ENCODE data around the gene ELP5.

Gene ELP5

GRCh38 chr17:7258731-7259554 is 6.9 kb downstream of the ELP5 start:
- peak in 1 of 2 experiments; percentile 31 for DNase-seq

- DNase-seq = no peak
Observed at GRCh38 chr17:7259555-7259889, 7.5 kb downstream of the ELP5 start.

GRCh38 chr17:7260151-7260550 is 8.1 kb downstream of the ELP5 start:
- DNase-seq = no peak

- peak; percentile 49 to 54 for DNase-seq
Observed at GRCh38 chr17:7260651-7261378, 8.8 kb downstream of the ELP5 start.

DNA sequence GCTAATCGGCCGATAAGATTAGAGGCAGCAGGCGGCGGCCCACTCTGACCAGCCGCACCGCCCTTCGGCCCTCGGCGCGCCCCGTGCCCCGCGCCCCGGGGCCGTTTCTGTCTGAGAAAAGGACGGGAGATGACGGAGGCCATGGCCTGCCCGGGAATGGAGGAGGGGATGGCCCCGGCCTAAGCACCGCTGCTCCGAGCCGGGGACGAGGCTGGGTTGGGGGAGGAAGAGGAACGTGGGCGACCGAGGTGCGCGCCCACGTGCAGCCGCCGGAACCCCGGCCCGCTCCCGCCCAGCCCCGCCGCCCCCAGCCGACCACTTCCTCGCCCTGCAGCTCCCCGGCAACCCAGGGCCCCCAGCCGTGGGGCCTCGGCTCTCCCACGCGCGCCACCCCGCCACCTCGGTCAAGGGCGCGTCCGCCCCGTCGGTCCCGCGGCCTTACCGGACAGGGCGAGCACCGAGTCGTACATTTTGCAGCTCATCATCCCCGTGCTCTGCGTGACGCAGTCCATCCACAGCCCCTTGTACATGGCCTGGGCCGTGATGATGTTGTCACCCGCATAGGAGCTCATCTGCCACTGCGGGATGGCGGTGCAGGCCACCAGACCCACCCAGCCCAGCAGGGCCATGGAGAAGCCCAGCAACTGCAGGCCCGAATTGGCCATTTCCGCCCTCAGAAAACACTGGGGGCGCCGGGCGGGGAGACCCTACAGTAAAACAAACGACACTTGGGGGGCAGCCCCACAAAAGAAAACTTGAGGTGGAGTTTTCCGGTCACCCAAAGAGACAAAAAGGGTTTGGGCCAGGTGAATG is 9.6 kb downstream of the ELP5 start:
- DNase-seq = peak in 1 of 2 experiments; percentile 23

- DNase-seq = no peak
Observed at GRCh38 chr17:7262192-7262934, 10.3 kb downstream of the ELP5 start, which contains the start of gene CLDN7. CLDN7 (minus strand) TSS chr17:7262478; CDS start chr17:7262043, 435 bp downstream.

- DNase-seq = peak in 1 of 2 experiments; percentile 48
Observed at GRCh38 chr17:7262935-7263800, 11.2 kb downstream of the ELP5 start.

GRCh38 chr17:7263801-7264078 is 11.7 kb downstream of the ELP5 start:
- no peak for DNase-seq

DNA sequence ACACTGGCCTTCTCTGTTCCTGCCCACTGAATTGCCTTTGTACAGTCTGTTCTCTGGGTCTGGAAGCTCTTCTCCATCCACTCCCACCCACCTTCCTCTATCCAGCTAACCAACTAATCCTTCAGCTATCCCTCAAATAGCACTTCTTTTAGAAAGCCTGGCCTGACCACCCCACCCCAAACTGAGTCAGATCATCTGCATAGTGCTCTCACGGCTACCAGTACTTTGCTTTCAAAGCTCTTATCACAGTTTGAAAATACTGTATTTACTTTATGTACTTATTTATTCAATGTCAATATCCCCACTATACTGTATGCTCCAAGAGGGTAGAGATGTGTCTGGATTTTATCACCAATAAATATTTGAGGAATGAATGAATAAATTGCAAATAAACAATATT is 14.8 kb downstream of the ELP5 start:
- no peak for DNase-seq

GRCh38 chr17:7279448-7279847 is 27.4 kb downstream of the ELP5 start:
- no peak for DNase-seq

GRCh38 chr17:7280519-7281073 is 28.6 kb downstream of the ELP5 start:
- DNase-seq = peak; percentile 86 to 90

GRCh38 chr17:7281074-7281952 is 29.3 kb downstream of the ELP5 start, which contains the start of gene SLC2A4:
SLC2A4 (plus strand) TSS chr17:7281718; CDS start chr17:7281935, 217 bp downstream.
- DNase-seq = peak; percentile 93 to 94

DNA sequence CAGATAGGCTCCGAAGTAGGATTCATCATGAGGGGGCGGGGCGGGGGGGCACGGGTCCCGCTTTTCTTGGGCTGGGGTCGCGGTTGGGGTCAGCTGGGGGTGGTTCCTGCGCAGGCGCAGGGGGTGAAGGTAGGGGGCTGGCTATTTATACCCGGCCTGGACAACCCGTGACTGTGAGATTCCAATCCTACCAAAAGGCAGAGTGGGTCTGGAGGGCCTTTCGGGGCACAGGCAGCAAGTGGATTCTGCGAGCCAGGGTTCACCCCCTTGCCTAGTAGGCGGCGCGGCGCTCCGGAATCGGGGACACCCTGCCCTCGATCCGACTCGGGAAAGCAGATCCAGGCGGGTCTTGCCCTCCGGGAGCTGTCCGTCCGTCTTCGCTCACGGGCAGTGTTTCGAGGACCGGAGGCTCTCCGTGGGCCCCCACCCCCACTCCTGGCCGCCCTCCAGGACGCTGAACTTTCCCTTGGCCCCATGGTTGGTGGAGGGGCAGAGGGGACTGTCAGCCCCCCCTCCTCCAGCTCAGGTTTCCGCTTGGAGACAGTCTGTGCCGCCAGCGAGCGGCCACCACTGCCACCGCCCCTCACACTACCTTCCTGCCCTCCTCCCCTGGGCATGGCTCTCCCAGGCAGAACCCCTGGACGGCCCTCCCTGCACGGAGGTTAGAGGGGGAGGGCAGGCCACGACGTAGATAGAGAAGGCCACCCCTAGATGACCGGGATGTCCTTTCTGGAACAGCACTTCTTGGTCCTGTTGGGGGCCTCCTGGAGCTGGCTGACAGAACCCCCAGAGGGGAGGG is 30.1 kb downstream of the ELP5 start:
- DNase-seq = no peak

DNA sequence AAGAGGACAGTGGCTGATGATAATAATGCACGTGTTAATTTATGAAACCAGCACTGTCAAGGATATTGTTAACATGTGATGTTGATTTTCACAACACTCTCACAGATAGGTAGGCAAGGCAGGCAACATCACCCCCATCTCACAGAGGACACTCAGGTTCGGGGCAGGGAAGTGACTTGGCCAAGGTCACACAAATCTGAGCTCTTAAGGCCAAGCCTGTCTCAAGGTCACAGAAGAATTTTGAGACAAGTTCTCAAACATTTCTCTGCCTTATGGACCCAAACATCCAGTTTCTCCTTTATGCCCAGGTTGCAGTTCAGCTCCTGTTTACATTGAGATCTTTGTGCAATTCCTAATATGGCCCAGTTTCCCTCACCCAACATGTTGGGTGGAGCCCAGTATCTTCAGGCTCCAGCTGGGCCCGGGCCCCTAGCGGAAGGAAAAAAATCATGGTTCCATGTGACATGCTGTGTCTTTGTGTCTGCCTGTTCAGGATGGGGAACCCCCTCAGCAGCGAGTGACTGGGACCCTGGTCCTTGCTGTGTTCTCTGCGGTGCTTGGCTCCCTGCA is 30.8 kb downstream of the ELP5 start:
- DNase-seq = no peak

DNA sequence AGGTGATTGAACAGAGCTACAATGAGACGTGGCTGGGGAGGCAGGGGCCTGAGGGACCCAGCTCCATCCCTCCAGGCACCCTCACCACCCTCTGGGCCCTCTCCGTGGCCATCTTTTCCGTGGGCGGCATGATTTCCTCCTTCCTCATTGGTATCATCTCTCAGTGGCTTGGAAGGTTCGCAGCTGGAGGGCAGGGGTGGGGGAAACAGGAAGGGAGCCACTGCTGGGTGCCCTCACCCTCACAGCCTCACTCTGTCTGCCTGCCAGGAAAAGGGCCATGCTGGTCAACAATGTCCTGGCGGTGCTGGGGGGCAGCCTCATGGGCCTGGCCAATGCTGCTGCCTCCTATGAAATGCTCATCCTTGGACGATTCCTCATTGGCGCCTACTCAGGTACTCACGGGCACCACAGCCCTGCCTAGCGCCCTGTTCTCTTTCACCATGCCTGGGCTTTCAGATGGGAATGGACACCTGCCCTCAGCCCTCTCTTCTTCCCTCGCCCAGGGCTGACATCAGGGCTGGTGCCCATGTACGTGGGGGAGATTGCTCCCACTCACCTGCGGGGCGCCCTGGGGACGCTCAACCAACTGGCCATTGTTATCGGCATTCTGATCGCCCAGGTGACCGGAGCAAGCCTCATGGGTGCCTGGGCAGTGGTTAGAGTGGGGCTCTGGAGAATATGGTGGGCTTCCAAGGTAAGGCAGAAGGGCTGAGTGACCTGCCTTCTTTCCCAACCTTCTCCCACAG is 31.6 kb downstream of the ELP5 start:
- DNase-seq = no peak

DNA sequence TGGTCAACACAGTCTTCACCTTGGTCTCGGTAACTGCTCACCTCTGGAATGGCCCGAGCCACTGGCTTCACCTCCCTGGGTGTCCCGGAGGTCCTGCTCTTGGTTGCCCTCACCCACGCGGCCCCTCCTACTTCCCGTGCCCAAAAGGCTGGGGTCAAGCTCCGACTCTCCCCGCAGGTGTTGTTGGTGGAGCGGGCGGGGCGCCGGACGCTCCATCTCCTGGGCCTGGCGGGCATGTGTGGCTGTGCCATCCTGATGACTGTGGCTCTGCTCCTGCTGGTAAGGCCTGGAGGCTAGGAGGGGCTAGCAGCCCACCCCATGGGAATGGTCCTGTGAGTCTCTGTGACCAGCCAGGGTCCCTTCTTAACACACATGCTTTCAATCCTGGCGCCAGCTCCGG is 32.9 kb downstream of the ELP5 start:
- no peak for DNase-seq

- no peak for DNase-seq
Observed at GRCh38 chr17:7285679-7286078, 33.7 kb downstream of the ELP5 start.
